Fibroblast of upper back skin (primary cell): Measurements from ENCODE around the gene ZNF81.
"Not testable (repeated sequence)": the region's sequence is repeated elsewhere in the genome, so short reads cannot be mapped to it uniquely, and the experiment has no call there.

Experiments used
- DNase-seq: peaks from one replicate; pipeline ENCODE4 v3.0.0-alpha.2; 2013

The ZNF81 gene

DNA sequence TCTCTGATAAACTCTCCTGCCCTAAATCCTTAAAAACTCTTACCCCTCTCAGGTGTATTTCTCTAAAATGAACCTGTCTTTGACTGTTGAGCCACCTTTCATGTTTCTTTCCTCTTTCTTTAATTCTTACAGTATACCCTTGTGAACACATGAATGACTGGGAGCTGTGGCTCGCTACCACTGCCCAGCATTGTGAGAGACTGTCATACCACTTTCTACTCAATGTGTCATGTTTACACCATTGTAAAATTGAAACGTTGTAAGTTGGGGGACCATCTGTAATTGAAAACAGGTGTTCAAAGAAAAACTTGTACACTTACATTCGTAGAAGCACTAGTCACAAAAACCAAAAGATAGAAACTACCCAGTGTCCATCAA, 100.2 kb downstream of the ZNF81 start:
- DNase-seq: no peak

DNA sequence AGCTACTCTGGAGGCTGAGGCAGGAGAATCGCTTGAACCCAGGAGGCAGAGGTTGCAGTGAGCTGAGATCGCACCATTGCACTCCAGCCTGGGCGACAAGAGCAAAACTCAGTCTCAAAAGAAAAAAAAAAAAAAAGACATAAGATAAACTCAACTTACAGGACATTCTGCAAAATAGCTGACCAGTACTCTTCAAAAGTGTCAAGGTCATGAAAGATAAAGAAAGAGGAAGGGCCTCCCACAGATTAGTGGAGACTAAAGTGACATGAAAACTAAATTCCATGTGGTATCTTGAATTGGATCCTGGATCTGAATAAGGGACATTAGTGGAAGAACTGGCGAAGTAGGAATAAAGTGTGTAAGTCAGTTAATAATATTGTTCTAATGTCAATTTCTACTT, 103.7 kb downstream of the ZNF81 start:
- DNase-seq: no peak

DNA sequence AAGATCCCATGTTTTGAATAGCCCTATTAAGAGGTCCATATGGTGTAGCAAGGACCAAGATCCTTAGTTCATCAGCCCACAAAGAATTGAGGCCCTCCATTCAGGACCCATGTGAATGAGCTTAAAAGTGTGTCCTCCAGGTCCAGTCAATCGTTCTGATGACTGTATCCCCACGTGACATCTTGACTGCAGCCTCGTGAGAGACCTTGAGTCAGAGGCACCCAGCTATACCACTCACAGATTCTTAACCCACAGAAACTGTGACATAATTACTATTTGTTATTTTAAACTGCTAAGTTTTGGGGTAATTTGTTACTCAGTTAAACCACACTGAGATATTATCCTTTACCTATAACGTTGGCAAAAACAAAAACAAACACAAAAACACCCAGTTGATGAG, 104.7 kb downstream of the ZNF81 start:
- no peak for DNase-seq

DNA sequence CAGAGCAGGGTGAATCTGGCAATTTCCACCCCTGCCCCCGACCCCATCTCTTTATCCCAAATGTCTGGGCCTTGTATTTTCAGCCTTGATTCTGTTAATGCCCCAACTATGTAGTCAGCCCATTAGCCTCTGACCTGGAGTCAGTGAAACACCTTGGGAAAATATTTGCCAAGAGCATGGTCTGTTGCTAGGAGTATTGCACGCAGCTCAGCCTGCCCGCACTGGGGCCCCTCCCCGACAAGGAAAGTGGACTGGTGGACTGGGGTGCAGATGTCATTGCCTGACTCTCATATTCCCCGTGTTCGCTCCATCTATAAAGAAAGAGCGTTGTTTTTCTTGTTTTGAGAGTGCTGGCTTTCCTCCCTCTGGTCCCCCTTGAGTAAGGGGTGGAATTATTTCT, 118.6 kb downstream of the ZNF81 start:
- DNase-seq: not testable (repeated sequence)

- no peak for DNase-seq
Observed at GRCh38 chrX:47956016-47956415, 119.3 kb downstream of the ZNF81 start.

DNA sequence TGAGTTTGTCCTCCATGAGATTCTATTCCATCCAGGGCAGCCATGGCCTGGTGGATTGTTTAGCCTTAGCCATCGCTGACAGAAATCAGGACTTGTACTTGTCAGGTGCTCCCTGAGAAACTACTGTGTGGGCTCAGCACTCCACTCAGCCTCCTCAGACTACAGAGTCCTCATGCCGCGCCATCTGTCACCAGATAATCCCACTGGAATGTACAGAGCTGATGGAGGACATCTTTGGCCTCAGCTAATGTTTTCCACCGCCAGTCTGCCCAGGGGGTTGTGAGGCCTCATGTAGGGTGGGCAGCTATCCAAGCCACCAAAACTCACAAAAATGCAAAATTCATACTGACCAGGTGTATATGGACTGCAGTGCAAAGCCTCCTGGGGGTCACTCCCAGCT, 121.5 kb downstream of the ZNF81 start:
- DNase-seq: not testable (repeated sequence)

DNA sequence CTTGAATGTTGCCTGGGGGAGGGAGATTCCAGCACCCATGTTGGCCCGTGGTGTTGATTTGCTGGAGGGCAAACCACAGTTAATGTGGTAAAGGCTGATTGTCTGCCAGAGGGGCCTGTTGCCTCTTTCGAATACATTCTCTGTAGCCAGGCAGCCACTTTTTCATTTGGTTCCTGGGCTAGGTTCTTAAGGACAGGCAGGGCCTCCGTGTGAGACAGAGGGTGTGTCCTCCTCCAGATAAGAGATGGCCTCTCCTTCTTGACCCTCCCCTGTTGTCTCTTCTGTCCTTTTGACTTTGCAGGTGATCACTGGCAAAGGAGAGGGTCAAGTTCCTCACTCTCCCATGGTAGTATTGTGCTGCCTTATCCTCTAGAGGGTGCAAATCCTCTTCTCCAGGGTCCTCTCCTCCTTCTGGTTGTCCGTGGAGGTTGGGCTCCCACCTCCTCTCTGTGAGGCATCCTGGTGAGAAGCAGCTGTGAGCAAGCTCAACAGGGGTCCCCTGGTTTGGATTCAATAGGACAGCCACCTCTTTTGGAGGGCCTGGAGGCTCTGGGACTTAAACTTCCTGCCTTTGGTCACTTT, 122.2 kb downstream of the ZNF81 start:
- DNase-seq: no peak

DNA sequence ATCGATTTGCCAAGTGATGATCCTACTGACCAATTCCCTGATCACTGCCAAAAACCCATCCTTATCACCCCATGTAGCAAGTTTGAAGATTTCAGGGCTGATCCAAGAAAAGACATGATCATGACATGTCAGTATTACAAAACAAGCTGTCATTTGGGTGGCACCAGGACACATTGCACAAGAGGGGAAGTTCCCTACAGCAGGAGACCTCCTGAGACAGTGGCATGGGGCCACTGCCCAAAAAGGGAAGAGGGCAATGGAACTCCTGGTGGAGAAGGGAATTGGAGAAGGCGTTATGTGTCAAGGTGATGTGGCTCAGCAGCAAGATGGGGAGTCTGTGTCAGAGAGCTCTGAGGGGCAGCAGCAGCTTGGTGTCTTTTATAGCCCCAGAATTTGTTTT, 123.7 kb downstream of the ZNF81 start:
- no peak for DNase-seq

- not testable (repeated sequence) for DNase-seq
Observed at GRCh38 chrX:47961830-47962229, 125.1 kb downstream of the ZNF81 start.

DNA sequence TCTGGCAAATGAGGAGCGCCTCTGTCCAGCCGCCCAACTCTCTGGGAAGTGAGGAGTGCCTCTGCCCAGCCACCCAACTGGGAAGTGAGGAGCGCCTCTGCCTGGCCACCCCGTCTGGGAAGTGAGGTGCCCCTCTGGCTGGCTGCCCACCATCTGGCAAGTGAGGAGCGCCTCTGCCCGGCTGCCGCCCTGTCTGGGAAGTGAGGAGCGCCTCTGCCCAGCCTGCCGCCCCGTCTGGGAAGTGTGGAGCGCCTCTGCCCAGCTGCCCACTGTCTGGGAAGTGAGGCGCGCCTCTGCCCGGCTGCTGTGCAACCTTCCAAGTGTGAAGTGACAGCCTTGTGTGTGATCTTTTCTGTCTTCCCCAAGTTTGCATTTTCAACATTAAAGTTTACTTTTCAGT, 128.8 kb downstream of the ZNF81 start:
- not testable (repeated sequence) for DNase-seq
